Head of caudate nucleus (tissue), 42 donors: Measurements from ENCODE around the gene DENND11.

Experiments
- DNase-seq, 42 donors: peaks; one replicate each; pipeline versions ENCODE4 v3.0.0 to v3.0.0-alpha.2; 2020 to 2021; ENCODE audit warnings: mixed read lengths in 7 of 42
- intact Hi-C: fragments of 100-400 bp; cut with DNase I; formaldehyde crosslinking; loops from one replicate; pipeline ENCODE4 v1.15.0; 2022

Gene DENND11

GRCh38 chr7:141710301-141710700, 8.3 kb upstream of the DENND11 start:
- intact Hi-C loops = no loop called here

GRCh38 chr7:141709749-141710148, 7.8 kb upstream of the DENND11 start:
- intact Hi-C loops = no loop called here
- no peak for DNase-seq

More at GRCh38 chr7:141710301-141710700, 8.3 kb upstream of the DENND11 start:
- DNase-seq = no peak

- intact Hi-C loops = no loop called here
- no peak for DNase-seq
Observed at GRCh38 chr7:141709318-141709717, 7.4 kb upstream of the DENND11 start.

GRCh38 chr7:141708351-141708750, 6.4 kb upstream of the DENND11 start, which contains the start of gene WEE2:
TSS of gene WEE2 (plus strand) at chr7:141708353. CDS start at chr7:141708759, 406 bp downstream.
- peak in 1 of 42 donors; percentile 21 for DNase-seq
- intact Hi-C loops = no loop called here

- DNase-seq = no peak
- intact Hi-C loops = no loop called here
Observed at GRCh38 chr7:141706239-141707064, 4.5 kb upstream of the DENND11 start.

GRCh38 chr7:141704741-141705140, 2.8 kb upstream of the DENND11 start:
- intact Hi-C loops = loop anchor here (5.0 kb wide), 1 partner anchor 33 kb away; the partner anchor contains the start of gene SSBP1
- no peak for DNase-seq

- DNase-seq = no peak
- intact Hi-C loops = loop anchor here (5.0 kb wide), 1 partner anchor 33 kb away; the partner anchor contains the start of gene SSBP1
Observed at GRCh38 chr7:141704112-141704511, 2.1 kb upstream of the DENND11 start.

GRCh38 chr7:141702892-141703291, 926 bp upstream of the DENND11 start:
- intact Hi-C loops = loop anchor here (5.0 kb wide), 1 partner anchor 34 kb away; the partner anchor contains the start of gene SSBP1
- peak in 16 of 42 donors; percentile 31 to 85 (median 59) for DNase-seq

GRCh38 chr7:141701489-141702046, 398 bp downstream of the DENND11 start:
- DNase-seq = peak in 38 of 42 donors; percentile 29 to 84 (median 54)
- intact Hi-C loops = loop anchor here (5.0 kb wide), 1 partner anchor 36 kb away; the partner anchor contains the start of gene SSBP1

GRCh38 chr7:141700848-141701371, 1.1 kb downstream of the DENND11 start:
- intact Hi-C loops = loop anchor here (5.0 kb wide), 1 partner anchor 36 kb away; the partner anchor contains the start of gene SSBP1
- peak in 15 of 42 donors; percentile 12 to 59 (median 27) for DNase-seq

GRCh38 chr7:141700296-141700847, 1.6 kb downstream of the DENND11 start:
- DNase-seq = peak in 3 of 42 donors; percentile 23 to 50 (median 25)
- intact Hi-C loops = loop anchor here (5.0 kb wide), 1 partner anchor 37 kb away; the partner anchor contains the start of gene SSBP1

- intact Hi-C loops = loop anchor here (5.0 kb wide), 1 partner anchor 37 kb away; the partner anchor contains the start of gene SSBP1
- DNase-seq = no peak
Observed at GRCh38 chr7:141699860-141700259, 2.1 kb downstream of the DENND11 start.

- DNase-seq = peak in 3 of 42 donors; percentile 35 to 63 (median 45)
- intact Hi-C loops = no loop called here
Observed at GRCh38 chr7:141698247-141699015, 3.5 kb downstream of the DENND11 start.

GRCh38 chr7:141697211-141697871, 4.6 kb downstream of the DENND11 start:
- intact Hi-C loops = no loop called here
- peak in 40 of 42 donors; percentile 46 to 93 (median 76) for DNase-seq

GRCh38 chr7:141696348-141696747, 5.6 kb downstream of the DENND11 start:
- DNase-seq = no peak
- intact Hi-C loops = no loop called here

- no peak for DNase-seq
- intact Hi-C loops = no loop called here
Observed at GRCh38 chr7:141695803-141696289, 6.1 kb downstream of the DENND11 start.

GRCh38 chr7:141693082-141693481, 8.9 kb downstream of the DENND11 start:
- intact Hi-C loops = no loop called here
- DNase-seq = no peak

- no peak for DNase-seq
Observed at GRCh38 chr7:141691961-141692360, 10.0 kb downstream of the DENND11 start.

More at GRCh38 chr7:141691961-141692360, 10.0 kb downstream of the DENND11 start:
- intact Hi-C loops = no loop called here
